H1 (cell line): ENCODE data around the gene KCNQ1. TPM values are rescaled to one million over a fixed set of nuclear protein-coding genes. Genes with fewer than 3 reads are reported as not detected.
A peak's percentile ranks its signal among the peaks of the same experiment; 100 is the strongest.

Experiments used
- CTCF ChIA-PET: fragments of 300-600 bp; sonication (Branson Sonifier 250); formaldehyde crosslinking; loops from one replicate; lab custom pipeline; 2021; ENCODE audit not compliant: partially characterized antibody; lab: Charles Lee
- POLR2A ChIA-PET: fragments of 300-600 bp; sonication (Branson Sonifier 250); formaldehyde crosslinking; loops from one replicate; lab custom pipeline; 2021; ENCODE audit warnings: inconsistent platforms; ENCODE audit not compliant: partially characterized antibody; lab: Charles Lee
- DNase-seq, 2 experiments: peaks; one replicate each; pipeline versions ENCODE4 v3.0.0 to v3.0.0-alpha.2; 2010 to 2022; ENCODE audit warnings: low spot score in 2 of 2, low read depth in 1 of 2, mixed read lengths in 1 of 2
- FAIRE-seq: peaks from 2 replicates; lab custom pipeline; 2011; peaks lifted over from hg19 to GRCh38; lab: Jason Lieb, UNC
- H2AFZ ChIP-seq: 2 replicates; pipeline ENCODE4 v1.8.1; 2012; ENCODE audit warnings: low read length, inconsistent platforms
- H2AK5ac ChIP-seq: 2 replicates; pipeline ENCODE4 v1.6.1; 2013; ENCODE audit warnings: low read depth, low read length
- H2BK120ac ChIP-seq: replicated peaks from 2 replicates; pipeline ENCODE3; 2013; ENCODE audit warnings: low read depth, low read length, inconsistent platforms
- H2BK12ac ChIP-seq: 2 replicates; pipeline ENCODE4 v1.6.1; 2013; ENCODE audit warnings: low read depth, low read length
- H2BK15ac ChIP-seq: 2 replicates; pipeline ENCODE4 v1.6.1; 2013; ENCODE audit warnings: low read length
- H2BK20ac ChIP-seq: 2 replicates; pipeline ENCODE4 v1.6.1; 2013; ENCODE audit warnings: low read length
- H2BK5ac ChIP-seq: 2 replicates; pipeline ENCODE4 v1.6.1; 2013; ENCODE audit warnings: low read depth, low read length
- H3K14ac ChIP-seq: 2 replicates; pipeline ENCODE4 v1.6.1; 2013; ENCODE audit warnings: inconsistent platforms; ENCODE audit not compliant: insufficient read length
- H3K18ac ChIP-seq: 2 replicates; pipeline ENCODE4 v1.6.1; 2013; ENCODE audit warnings: low read length; ENCODE audit errors: extremely low read depth
- H3K23ac ChIP-seq: 2 replicates; pipeline ENCODE4 v1.6.1; 2013; ENCODE audit warnings: inconsistent platforms; ENCODE audit not compliant: insufficient read length
- H3K23me2 ChIP-seq: 2 replicates; pipeline ENCODE4 v1.6.1; 2013; ENCODE audit warnings: low read depth, low read length
- H3K27ac ChIP-seq: 2 replicates; pipeline ENCODE4 v1.6.1; 2011; ENCODE audit warnings: low read depth, low read length, inconsistent platforms
- H3K27me3 ChIP-seq, 4 experiments: replicated peaks in 1 of 4; 1 replicate in 1 of 4; 2 replicates in 3 of 4; pipeline versions ENCODE4 v1.6.1 to v1.8.1; 2011 to 2013; ENCODE audit warnings: low read length in 3 of 4, mild to moderate bottlenecking in 3 of 4, inconsistent platforms in 2 of 4, mixed read lengths in 2 of 4, moderate library complexity in 1 of 4; ENCODE audit not compliant: control insufficient read depth in 3 of 4, insufficient read depth in 3 of 4; ENCODE audit errors: extremely low read depth in 1 of 4
- H3K36me3 ChIP-seq, 4 experiments: 2 replicates each; pipeline versions ENCODE4 v1.6.1 to v1.8.1; 2011 to 2013; ENCODE audit warnings: mild to moderate bottlenecking in 4 of 4, low read length in 3 of 4, moderate library complexity in 2 of 4, control low read depth in 1 of 4, inconsistent platforms in 1 of 4; ENCODE audit not compliant: insufficient read depth in 4 of 4, control insufficient read depth in 2 of 4
- H3K4ac ChIP-seq: replicated peaks from 2 replicates; pipeline ENCODE3; 2013; ENCODE audit warnings: low read length, low read depth, mixed read lengths, inconsistent platforms; ENCODE audit not compliant: insufficient read length
- H3K4me1 ChIP-seq, 4 experiments: replicated peaks in 1 of 4; 1 replicate in 1 of 4; 2 replicates in 3 of 4; pipeline versions ENCODE4 v1.6.1 to v1.8.1; 2011 to 2013; ENCODE audit warnings: low read length in 3 of 4, inconsistent platforms in 2 of 4, mixed read lengths in 1 of 4; ENCODE audit not compliant: insufficient read depth in 4 of 4, control insufficient read depth in 3 of 4
- H3K4me2 ChIP-seq, 2 experiments: 2 replicates each; pipeline versions ENCODE4 v1.6.1 to v1.8.1; 2011 to 2013; ENCODE audit warnings: low read depth in 2 of 2, low read length in 2 of 2, control low read depth in 1 of 2, inconsistent platforms in 1 of 2, mild to moderate bottlenecking in 1 of 2; ENCODE audit not compliant: insufficient read depth in 1 of 2
- H3K4me3 ChIP-seq, 4 experiments: fragments of 200-600, 300-600 bp in 1 of 4; sonication (generic), shearing (Covaris generic), sonication (Bioruptor Twin) in 1 of 4; 2 replicates each; pipeline versions ENCODE4 v1.5.1 to v1.8.1; 2011 to 2016; ENCODE audit warnings: low read length in 4 of 4, low read depth in 3 of 4, control low read depth in 2 of 4, inconsistent platforms in 2 of 4, mild to moderate bottlenecking in 2 of 4, mixed read lengths in 1 of 4, moderate library complexity in 1 of 4; ENCODE audit not compliant: insufficient read depth in 2 of 4; ENCODE audit errors: extremely low read depth in 1 of 4
- H3K56ac ChIP-seq: replicated peaks from 2 replicates; pipeline ENCODE3; 2013; ENCODE audit warnings: low read depth, mild to moderate bottlenecking, mixed read lengths, low read length, inconsistent platforms; ENCODE audit not compliant: insufficient read length
- H3K79me1 ChIP-seq: 2 replicates; pipeline ENCODE4 v1.6.1; 2013; ENCODE audit warnings: low read depth, low read length, control low read depth
- H3K79me2 ChIP-seq, 2 experiments: 2 replicates each; pipeline versions ENCODE4 v1.6.1 to v1.8.1; 2012 to 2013; ENCODE audit warnings: low read length in 2 of 2, mild to moderate bottlenecking in 2 of 2, inconsistent platforms in 1 of 2; ENCODE audit not compliant: insufficient read depth in 2 of 2, control insufficient read depth in 1 of 2
- H3K9ac ChIP-seq, 4 experiments: replicated peaks in 1 of 4; 1 replicate in 1 of 4; 2 replicates in 3 of 4; pipeline versions ENCODE4 v1.6.1 to v1.8.1; 2011 to 2013; ENCODE audit warnings: low read depth in 3 of 4, low read length in 3 of 4, control low read depth in 2 of 4, mild to moderate bottlenecking in 2 of 4, moderate library complexity in 2 of 4, inconsistent platforms in 1 of 4; ENCODE audit errors: extremely low read depth in 1 of 4
- H3K9me3 ChIP-seq, 2 experiments: 2 replicates each; pipeline versions ENCODE4 v1.6.1 to v1.8.1; 2012 to 2013; ENCODE audit warnings: mild to moderate bottlenecking in 2 of 2, moderate library complexity in 2 of 2, control low read depth in 1 of 2, inconsistent platforms in 1 of 2, low read depth in 1 of 2, low read length in 1 of 2, mixed read lengths in 1 of 2; ENCODE audit not compliant: insufficient read depth in 2 of 2
- H4K20me1 ChIP-seq, 2 experiments: replicated peaks in 1 of 2; 2 replicates each; pipeline versions ENCODE3 to v1.8.1; 2011 to 2013; ENCODE audit warnings: inconsistent platforms in 2 of 2, low read length in 2 of 2, mild to moderate bottlenecking in 1 of 2; ENCODE audit not compliant: insufficient read depth in 2 of 2, control insufficient read depth in 1 of 2
- H4K5ac ChIP-seq: 2 replicates; pipeline ENCODE4 v1.6.1; 2013; ENCODE audit warnings: low read length, low read depth, mixed read lengths, inconsistent platforms; ENCODE audit not compliant: insufficient read length
- H4K8ac ChIP-seq: 2 replicates; pipeline ENCODE4 v1.8.0; 2013; ENCODE audit warnings: mild to moderate bottlenecking, moderate library complexity, low read length, inconsistent platforms; ENCODE audit not compliant: insufficient read depth; ENCODE audit errors: extremely low read depth
- H4K91ac ChIP-seq: replicated peaks from 2 replicates; pipeline ENCODE3; 2013; ENCODE audit warnings: low read length, mixed read lengths, inconsistent platforms; ENCODE audit not compliant: insufficient read length
- ASH2L ChIP-seq: fragments of 200-600, 300-600 bp; sonication (generic); IDR thresholded peaks from one replicate; pipeline ENCODE4 v1.7.1; 2017; ENCODE audit warnings: low read length
- ATF2 ChIP-seq: IDR thresholded peaks from 2 replicates; pipeline ENCODE4 v1.6.1; 2012; ENCODE audit warnings: low read length, inconsistent platforms
- CHD1 ChIP-seq: IDR thresholded peaks from 2 replicates; pipeline ENCODE4 v1.6.1; 2012; ENCODE audit warnings: low read depth, low read length, improper control_type of control experiment
- CHD2 ChIP-seq: IDR thresholded peaks from 2 replicates; pipeline ENCODE4 v1.6.1; 2012; ENCODE audit warnings: low read length, improper control_type of control experiment
- EGR1 ChIP-seq: IDR thresholded peaks from 2 replicates; pipeline ENCODE4 v1.6.1; 2011; ENCODE audit warnings: low read depth, low read length, borderline replicate concordance
- FOSL1 ChIP-seq: IDR thresholded peaks from 2 replicates; pipeline ENCODE4 v1.6.1; 2011; ENCODE audit warnings: mild to moderate bottlenecking, low read depth, low read length, moderate library complexity; ENCODE audit not compliant: insufficient read depth
- KDM5A ChIP-seq: fragments of 200-600 bp; IDR thresholded peaks from 2 replicates; pipeline ENCODE4 v1.7.1; 2012; ENCODE audit warnings: mild to moderate bottlenecking, low read length, inconsistent platforms, mixed read lengths
- MAFK ChIP-seq: IDR thresholded peaks from 2 replicates; pipeline ENCODE4 v1.6.1; 2012; ENCODE audit warnings: low read depth, mild to moderate bottlenecking, improper control_type of control experiment, low read length
- POU5F1 ChIP-seq: IDR thresholded peaks from 2 replicates; pipeline ENCODE4 v1.6.1; 2011; ENCODE audit warnings: low read depth, mild to moderate bottlenecking, low read length, moderate library complexity
- SP2 ChIP-seq: IDR thresholded peaks from 2 replicates; pipeline ENCODE4 v1.6.1; 2012; ENCODE audit warnings: mild to moderate bottlenecking, low read length, inconsistent platforms
- SP4 ChIP-seq: IDR thresholded peaks from 2 replicates; pipeline ENCODE4 v1.6.1; 2012; ENCODE audit warnings: low read length, inconsistent platforms
- TAF7 ChIP-seq: optimal IDR thresholded peaks from 2 replicates; pipeline ENCODE3; 2011; ENCODE audit warnings: low read depth, mild to moderate bottlenecking, inconsistent platforms, low read length, moderate library complexity, borderline replicate concordance
- WGBS, 2 experiments: shearing (Covaris generic) in 1 of 2; methylation state at CpG; one replicate each; pipeline versions ENCODE4 v1.1.6 to v1.1.7; 2013 to 2015; ENCODE audit warnings: low lambda C conversion rate in 2 of 2, mixed read lengths in 2 of 2, inconsistent platforms in 1 of 2, low coverage in 1 of 2, missing lambda C conversion rate in 1 of 2; ENCODE audit not compliant: insufficient replicate concordance in 2 of 2, insufficient coverage in 1 of 2, insufficient read length in 1 of 2; ENCODE audit errors: extremely low coverage in 1 of 2, missing lambda C conversion rate in 1 of 2; 5-methylcytosine and 5-hydroxymethylcytosine counted together
- polyA plus RNA-seq, 7 experiments: library from polyadenylated mRNA; depleted of rRNA in 3 of 7; stranded (reverse) in 5 of 7; unstranded in 2 of 7; fragments of >200 nt in 5 of 7; fragments of 200-250 nt in 2 of 7; gene quantifications; 1 replicate in 5 of 7; 2 replicates in 1 of 7; 4 replicates in 1 of 7; pipeline versions ENCODE4 v1.2.1 to v1.2.3, GENCODE V29; 2011 to 2013; ENCODE audit warnings: missing spikeins in 2 of 7, mixed read lengths in 2 of 7
- total RNA-seq: library from RNA; stranded (reverse); fragmentation: NEBNext Ultra II Directional; extraction: Animal tissue kit (Norgen Biotek cat#: 25700); gene quantifications from 2 replicates; pipeline ENCODE4 v1.2.1, GENCODE V29; 2021

KCNQ1 gene
- total and polyA plus RNA-seq, 2 of the 8 experiments (the other 6 are each of a cell fraction or from before 2014, with no cell fraction given) = 1.9 to 2.0 TPM

GRCh38 chr11:2898366-2899079 is 453.7 kb downstream of the KCNQ1 start:
- Histone ChIP-seq H3K23ac (no peak overlapping the region), H3K4me3 (no peak overlapping the region), H4K5ac (no peak overlapping the region), H3K18ac (no peak overlapping the region), H2AFZ (no peak overlapping the region), H4K91ac (no peak overlapping the region), H2BK120ac (no peak overlapping the region), H3K9me3 (peaks cover 0 to 4% of the 10 kb centered on the region in 2 experiments; a peak in 1 of 4 replicates), H2BK12ac (0 out of 2 replicates have a peak overlapping the region, but pooled peaks have one; percentile 50), H2BK15ac (peak overlapping the region; percentile 53; the same call in 1 of the 2 replicates), H3K79me2 (no peaks in the 10 kb centered on the region), H3K9ac (no peak overlapping the region), H4K20me1 (no peaks in the 10 kb centered on the region), H3K4me2 (no peak overlapping the region), H4K8ac (no peak overlapping the region), H3K36me3 (no peaks in the 10 kb centered on the region), H3K27ac (no peak overlapping the region), H3K79me1 (no peaks in the 10 kb centered on the region), H3K27me3 (peaks cover 0 to 27% (median 6%) of the 10 kb centered on the region in 4 experiments; a peak in 4 of 7 replicates), H3K4me1 (peaks cover 0 to 18% (median 14%) of the 10 kb centered on the region in 4 experiments; a peak in 5 of 7 replicates), H3K23me2 (peaks cover 7% of the 10 kb centered on the region; the same call in 1 of the 2 replicates), H3K4ac (no peak overlapping the region), H3K14ac (no peak overlapping the region), H3K56ac (no peak overlapping the region), H2AK5ac (no peak overlapping the region), H2BK5ac (no peak overlapping the region), H2BK20ac (no peak overlapping the region)
- 92% methylated on average over 12 of the region's 12 CpGs; no CpG with 5 or more reads in 1 of the 2 experiments for WGBS, 2 experiments
- FAIRE-seq = no peak
- no peak for DNase-seq
- ChIA-PET CTCF (interaction anchor here (0.7 to 1.5 kb wide), 5 partner anchors 10 to 478 kb away, joined by 3 to 6 read pairs (median 4); no protein-coding TSS in a partner anchor), POLR2A (interaction anchor here (1.2 kb wide), 1 partner anchor 30 kb away, joined by 4 read pairs; the partner anchor contains the start of gene PHLDA2)
- no peak for TF ChIP-seq MAFK
- no peak for TF ChIP-seq FOSL1
- no peak for TF ChIP-seq ATF2
- TF ChIP-seq SP4 = no peak
- no peak for TF ChIP-seq TAF7
- no peak for TF ChIP-seq KDM5A
- TF ChIP-seq CHD2 = no peak
- no peak for TF ChIP-seq CHD1
- no peak for TF ChIP-seq EGR1
- no peak for TF ChIP-seq POU5F1
- TF ChIP-seq SP2 = no peak
- no peak for TF ChIP-seq ASH2L
